ENCODE results near the gene ANKRD63. TPM values are rescaled to one million over a fixed set of nuclear protein-coding genes. Genes with fewer than 3 reads are reported as not detected.
A peak's percentile ranks its signal among the peaks of the same experiment; 100 is the strongest.

ANKRD63 gene
- total RNA-seq, 2 donors from 2014 or later, result not detected

GRCh38 chr15:40322531-40323238 lies 39.8 kb upstream of the ANKRD63 start:
- WGBS, 2 donors, result 40 to 49% methylated on average over 12 to 26 of the region's 26 CpGs
- DNase-seq, result peak in 2 of 4 donors; percentile 15 to 41
- Histone ChIP-seq H3K36me3 (replicated peaks in 1 of 2; ENCODE audit: insufficient read depth in 1 of 2, low read depth in 2 of 2) (no peaks in the 10 kb centered on the region), H3K9me3 (no peaks in the 10 kb centered on the region), H3K27ac (peak overlapping the region; percentile 48 to 78 (median 76)), H3K4me1 (peaks cover 50% of the 10 kb centered on the region), H3K27me3 (no peaks in the 10 kb centered on the region), H3K4me3 (no peak overlapping the region)
- ATAC-seq, result peak; percentile 4
- TF ChIP-seq, protein P1, sequence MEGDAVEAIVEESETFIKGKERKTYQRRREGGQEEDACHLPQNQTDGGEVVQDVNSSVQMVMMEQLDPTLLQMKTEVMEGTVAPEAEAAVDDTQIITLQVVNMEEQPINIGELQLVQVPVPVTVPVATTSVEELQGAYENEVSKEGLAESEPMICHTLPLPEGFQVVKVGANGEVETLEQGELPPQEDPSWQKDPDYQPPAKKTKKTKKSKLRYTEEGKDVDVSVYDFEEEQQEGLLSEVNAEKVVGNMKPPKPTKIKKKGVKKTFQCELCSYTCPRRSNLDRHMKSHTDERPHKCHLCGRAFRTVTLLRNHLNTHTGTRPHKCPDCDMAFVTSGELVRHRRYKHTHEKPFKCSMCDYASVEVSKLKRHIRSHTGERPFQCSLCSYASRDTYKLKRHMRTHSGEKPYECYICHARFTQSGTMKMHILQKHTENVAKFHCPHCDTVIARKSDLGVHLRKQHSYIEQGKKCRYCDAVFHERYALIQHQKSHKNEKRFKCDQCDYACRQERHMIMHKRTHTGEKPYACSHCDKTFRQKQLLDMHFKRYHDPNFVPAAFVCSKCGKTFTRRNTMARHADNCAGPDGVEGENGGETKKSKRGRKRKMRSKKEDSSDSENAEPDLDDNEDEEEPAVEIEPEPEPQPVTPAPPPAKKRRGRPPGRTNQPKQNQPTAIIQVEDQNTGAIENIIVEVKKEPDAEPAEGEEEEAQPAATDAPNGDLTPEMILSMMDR (IDR thresholded peaks at IDR 0.05), result no peak
- TF ChIP-seq POLR2A (IDR thresholded peaks at IDR 0.05), result no peak
- intact Hi-C loops (cut with DNase I), result no loop called here

GRCh38 chr15:40320931-40321371 lies 38.1 kb upstream of the ANKRD63 start:
- H3K9me3 ChIP-seq, result no peaks in the 10 kb centered on the region
- H3K27me3 ChIP-seq, result no peaks in the 10 kb centered on the region
- no peak overlapping the region for H3K27ac ChIP-seq
- ATAC-seq (no peak), DNase-seq (peak; percentile 64 to 79 (median 70))
- H3K4me1 ChIP-seq, result peaks cover 37% of the 10 kb centered on the region
- intact Hi-C loops (cut with DNase I), result no loop called here
- no peaks in the 10 kb centered on the region for H3K36me3 ChIP-seq (replicated peaks in 1 of 2; ENCODE audit: insufficient read depth in 1 of 2, low read depth in 2 of 2)
- WGBS, 2 donors, result 8 to 9% methylated on average over 2 of the region's 2 CpGs
- no peak overlapping the region for H3K4me3 ChIP-seq
- no peak for TF ChIP-seq POLR2A (IDR thresholded peaks at IDR 0.05)
- TF ChIP-seq, protein P1 (IDR thresholded peaks at IDR 0.05), result peak; percentile 69 to 93 (median 77)

DNA sequence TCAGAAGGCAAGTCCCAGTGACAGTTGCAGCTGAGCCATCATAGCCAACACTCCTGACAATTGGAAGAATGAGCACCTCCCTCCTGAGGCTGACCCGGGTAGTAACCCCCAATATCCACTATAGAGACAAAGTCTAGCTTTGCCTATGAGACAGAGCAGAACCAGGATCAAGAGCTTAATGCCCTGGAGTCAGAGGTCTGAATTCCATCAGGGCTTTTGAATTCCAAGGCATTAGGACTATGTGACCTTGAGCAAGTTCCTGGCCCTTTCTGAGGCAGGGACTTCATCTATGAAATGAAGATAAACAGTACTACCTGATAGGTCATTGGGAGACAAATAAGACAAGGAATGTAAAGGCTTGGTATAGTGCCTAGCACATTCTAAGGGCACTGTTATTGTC lies 37.5 kb upstream of the ANKRD63 start:
- no peaks in the 10 kb centered on the region for H3K36me3 ChIP-seq (replicated peaks in 1 of 2; ENCODE audit: insufficient read depth in 1 of 2, low read depth in 2 of 2)
- peaks cover 31% of the 10 kb centered on the region for H3K4me1 ChIP-seq
- no peak overlapping the region for H3K27ac ChIP-seq
- H3K4me3 ChIP-seq, result no peak overlapping the region
- no peaks in the 10 kb centered on the region for H3K9me3 ChIP-seq
- ATAC-seq (no peak), DNase-seq (peak in 1 of 4 donors; percentile 6)
- 75 to 95% methylated on average over 1 of the region's 1 CpG for WGBS, 2 donors
- TF ChIP-seq, protein P1 (IDR thresholded peaks at IDR 0.05), result no peak
- no peak for TF ChIP-seq POLR2A (IDR thresholded peaks at IDR 0.05)
- intact Hi-C loops (cut with DNase I), result no loop called here
- no peaks in the 10 kb centered on the region for H3K27me3 ChIP-seq

DNA sequence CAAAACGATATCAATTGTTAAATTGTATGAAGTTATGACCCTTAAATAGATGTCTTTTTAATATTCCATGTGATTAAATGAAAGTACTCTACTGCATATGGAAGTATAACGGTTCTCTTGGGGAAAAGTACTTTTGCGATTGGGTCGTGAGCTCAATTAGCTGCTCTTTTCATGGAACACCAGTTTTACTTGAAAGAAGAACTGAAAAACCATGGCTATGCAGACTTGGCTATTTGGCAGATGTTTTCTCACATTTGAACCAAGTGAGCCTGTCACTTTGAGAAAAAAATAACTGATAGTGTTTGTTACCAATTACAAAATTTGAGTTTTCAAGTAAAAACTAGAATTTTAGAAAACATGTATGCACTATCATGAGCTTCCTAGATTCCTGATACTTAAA lies 34.7 kb upstream of the ANKRD63 start:
- H3K27me3 ChIP-seq, result no peaks in the 10 kb centered on the region
- H3K4me1 ChIP-seq, result peaks cover 32% of the 10 kb centered on the region
- no peak for DNase-seq
- no peaks in the 10 kb centered on the region for H3K9me3 ChIP-seq
- intact Hi-C loops (cut with DNase I), result no loop called here
- H3K27ac ChIP-seq, result no peak overlapping the region
- H3K36me3 ChIP-seq (replicated peaks in 1 of 2; ENCODE audit: insufficient read depth in 1 of 2, low read depth in 2 of 2), result no peaks in the 10 kb centered on the region
- no peak overlapping the region for H3K4me3 ChIP-seq
- TF ChIP-seq POLR2A (IDR thresholded peaks at IDR 0.05), result no peak
- TF ChIP-seq, protein P1 (IDR thresholded peaks at IDR 0.05), result no peak
- no peak for ATAC-seq
- 72 to 78% methylated on average over 4 of the region's 4 CpGs for WGBS, 2 donors

GRCh38 chr15:40316931-40317330 lies 34.1 kb upstream of the ANKRD63 start:
- DNase-seq, result no peak

More at GRCh38 chr15:40316931-40317330, 34.1 kb upstream of the ANKRD63 start:
- peaks cover 33% of the 10 kb centered on the region for H3K4me1 ChIP-seq
- 88 to 91% methylated on average over 3 of the region's 3 CpGs for whole genome bisulfite sequencing, 2 donors
- TF ChIP-seq, protein P1 (IDR thresholded peaks at IDR 0.05), result no peak
- TF ChIP-seq POLR2A (IDR thresholded peaks at IDR 0.05), result no peak
- no peak for ATAC-seq
- no peaks in the 10 kb centered on the region for H3K36me3 ChIP-seq (replicated peaks in 1 of 2; ENCODE audit: insufficient read depth in 1 of 2, low read depth in 2 of 2)
- no peaks in the 10 kb centered on the region for H3K9me3 ChIP-seq
- H3K4me3 ChIP-seq, result no peak overlapping the region
- no peaks in the 10 kb centered on the region for H3K27me3 ChIP-seq
- intact Hi-C loops (cut with DNase I), result no loop called here
- no peak overlapping the region for H3K27ac ChIP-seq
